ENCODE data around the gene TRAPPC5.

Gene TRAPPC5

DNA sequence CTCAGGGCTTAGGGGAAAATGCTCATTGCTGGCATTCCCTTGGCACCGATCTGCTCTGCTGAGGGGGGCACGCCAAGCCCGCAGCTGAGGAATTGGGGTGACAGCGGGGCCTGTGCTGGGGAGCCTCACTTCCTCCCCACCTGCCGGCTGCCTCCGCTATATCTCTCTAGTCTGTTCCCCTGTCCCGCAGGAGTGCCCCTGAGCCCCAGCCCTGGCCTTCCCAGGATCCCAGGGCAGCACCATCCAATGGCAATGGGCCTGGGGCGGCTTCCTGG is 34.3 kb upstream of the TRAPPC5 start:
- no peak for DNase-seq

DNA sequence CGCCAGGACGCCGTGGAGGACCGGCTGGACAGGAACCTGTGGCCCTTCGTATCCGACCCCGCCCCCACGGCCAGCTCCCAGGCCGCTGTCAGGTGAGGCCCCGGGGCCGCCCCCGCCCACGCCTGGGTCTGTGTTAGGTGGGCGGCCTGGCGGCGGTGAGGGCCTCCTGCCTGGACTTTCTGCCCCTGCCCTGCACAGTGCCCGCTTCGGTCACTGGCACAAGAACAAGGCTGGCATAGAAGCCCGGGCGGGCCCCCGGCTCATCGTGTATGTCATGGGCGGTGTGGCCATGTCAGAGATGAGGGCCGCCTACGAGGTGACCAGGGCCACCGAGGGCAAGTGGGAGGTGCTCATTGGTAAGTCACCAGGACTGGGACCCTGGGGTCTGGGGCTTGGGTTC is 33.5 kb upstream of the TRAPPC5 start:
- DNase-seq: no peak

DNA sequence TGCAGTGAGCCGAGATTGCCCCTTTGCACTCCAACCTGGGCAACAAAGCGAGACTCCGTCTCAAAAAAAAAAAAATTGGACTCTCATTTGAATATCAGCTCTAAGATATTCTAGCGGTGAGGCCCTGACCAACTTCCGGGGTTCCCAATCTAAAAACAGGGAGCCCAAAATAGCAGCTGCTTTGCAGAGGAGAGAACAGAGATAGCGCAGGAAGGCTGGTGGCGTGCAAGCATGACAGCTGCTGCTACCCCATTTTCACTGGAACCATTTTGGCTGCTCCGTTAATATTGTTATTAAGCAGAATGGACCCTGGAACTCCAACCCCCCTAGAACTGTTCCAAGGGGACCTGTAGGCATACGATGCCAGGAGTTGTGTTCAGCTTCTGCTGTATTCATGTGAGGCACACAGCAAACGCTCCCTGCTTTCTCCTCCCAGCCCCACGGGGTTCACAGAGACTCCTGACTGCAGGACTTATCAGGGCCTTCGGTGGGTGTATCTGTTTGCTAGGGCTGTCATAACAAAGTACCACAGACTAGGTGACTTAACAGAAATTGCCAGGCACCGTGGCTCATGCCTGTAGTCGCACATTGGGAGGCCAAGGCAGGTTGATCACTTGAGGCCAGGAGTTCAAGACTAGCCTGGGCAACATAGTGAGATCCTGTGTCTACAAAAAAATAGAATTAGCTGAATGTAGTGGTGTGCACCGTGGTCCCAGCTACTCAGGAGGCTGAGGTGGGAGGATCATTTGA is 32.2 kb upstream of the TRAPPC5 start:
- DNase-seq: no peak

GRCh38 chr19:7650148-7650547 is 30.5 kb upstream of the TRAPPC5 start:
- DNase-seq: no peak

- DNase-seq: peak; percentile 46
These were observed 28.5 kb upstream of the TRAPPC5 start for GRCh38 chr19:7652061-7652641.

DNA sequence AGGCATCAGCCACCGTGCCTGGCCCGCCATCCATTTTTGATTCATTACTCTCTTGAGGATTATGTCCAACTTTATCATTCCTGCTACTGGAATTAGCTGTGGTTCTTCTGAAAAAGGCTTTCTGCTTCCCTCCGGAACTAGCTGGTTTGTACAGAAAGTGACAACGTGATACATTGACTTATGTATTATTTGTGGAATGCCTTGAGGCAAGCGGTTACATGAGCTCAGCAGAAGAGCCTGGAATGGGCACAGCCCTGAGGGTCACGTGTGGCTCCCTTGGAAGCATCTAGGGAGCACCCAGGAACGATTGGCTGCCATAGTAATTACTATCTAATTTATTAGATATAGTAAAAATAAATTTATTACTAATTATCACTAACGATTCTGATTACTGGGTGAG is 26.2 kb upstream of the TRAPPC5 start:
- DNase-seq: no peak

DNA sequence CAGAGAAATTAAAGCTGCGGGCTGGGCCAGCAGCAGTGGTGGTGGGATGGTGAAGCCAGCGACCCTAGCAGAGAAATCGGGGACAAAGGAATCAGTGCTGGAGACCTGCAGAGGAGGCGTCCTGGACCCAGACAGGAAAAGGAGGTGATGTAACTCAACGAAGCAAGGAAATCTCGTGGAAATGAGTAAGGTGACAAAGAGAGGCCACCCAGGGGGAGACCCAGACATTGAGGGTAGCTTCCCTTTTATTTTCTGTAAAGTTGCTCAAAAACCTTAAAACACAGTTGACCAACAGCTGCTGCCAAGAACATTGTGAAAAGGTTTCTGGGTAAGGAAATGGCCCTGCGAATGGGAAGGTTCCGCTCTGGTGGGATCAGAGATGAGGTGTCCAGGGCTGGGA is 25.1 kb upstream of the TRAPPC5 start:
- DNase-seq: no peak

DNA sequence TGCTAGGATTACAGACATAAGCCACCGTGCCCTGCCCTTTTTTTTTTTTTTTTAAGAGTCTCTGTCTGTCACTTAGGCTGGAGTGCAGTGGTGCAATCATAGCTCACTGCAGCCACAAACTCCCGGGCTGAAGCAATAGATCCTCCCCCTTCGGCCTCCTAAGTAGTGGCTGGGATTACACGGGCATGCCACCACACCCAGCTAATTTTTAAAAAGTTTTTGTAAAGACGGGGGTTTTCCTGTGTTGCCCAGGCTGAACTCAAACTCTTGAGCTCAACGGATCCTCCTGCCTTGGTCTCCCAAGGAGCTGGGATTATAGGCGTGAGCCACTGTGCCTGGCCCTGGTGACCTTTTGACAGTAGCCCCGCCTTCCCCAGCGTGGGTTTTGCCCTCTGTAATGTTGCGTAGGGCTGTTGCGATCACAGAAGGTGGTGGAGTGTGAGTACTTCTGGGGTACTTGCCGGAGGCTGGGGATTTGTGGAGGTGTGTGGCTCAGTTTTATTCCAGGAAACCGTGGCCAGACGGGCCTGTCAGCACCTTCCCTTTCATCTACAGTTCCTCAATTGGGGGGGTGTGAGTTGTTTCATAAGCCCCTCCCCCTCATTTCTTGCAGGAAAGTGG is 23.4 kb upstream of the TRAPPC5 start:
- no peak for DNase-seq

- no peak for DNase-seq
These were observed 22.4 kb upstream of the TRAPPC5 start for GRCh38 chr19:7658219-7658686.

DNA sequence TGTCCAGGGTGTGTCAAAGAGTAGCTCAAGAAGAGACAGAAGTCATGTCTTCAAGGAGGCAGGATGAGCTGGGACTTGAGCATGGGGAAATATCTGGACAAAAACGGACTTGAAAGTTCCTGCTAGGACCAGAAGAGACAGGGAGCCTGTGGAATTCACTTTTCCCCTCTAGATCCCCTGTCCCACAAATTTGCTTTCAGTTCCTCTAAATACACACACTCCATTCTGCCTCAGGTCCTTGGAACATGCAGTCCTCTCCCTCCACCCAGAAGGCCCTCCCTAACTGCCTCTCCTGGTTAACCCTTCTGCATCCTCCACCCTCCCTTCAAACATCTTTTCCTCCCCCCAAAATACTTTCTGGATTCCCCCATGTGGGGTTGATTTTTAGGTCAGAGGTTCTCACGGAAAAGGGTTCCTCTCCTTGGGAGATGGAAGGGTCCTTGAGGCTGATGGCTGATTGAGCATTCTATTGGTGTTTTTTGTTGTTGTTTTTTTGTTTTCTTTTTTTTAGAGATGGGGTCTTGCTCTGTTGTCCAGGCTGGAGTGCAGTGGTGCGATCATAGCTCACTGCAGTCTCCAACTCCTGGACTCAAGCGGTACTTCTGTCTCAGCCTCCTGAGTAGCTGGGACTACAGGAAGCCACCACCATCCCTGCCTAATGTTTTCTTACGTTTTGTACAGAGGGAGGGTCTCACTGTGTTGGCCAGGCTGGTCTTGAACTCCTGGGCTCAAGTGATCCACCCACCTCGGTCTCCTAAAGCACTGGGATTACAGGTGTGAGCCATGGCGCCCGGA is 18.7 kb upstream of the TRAPPC5 start:
- DNase-seq: no peak

DNA sequence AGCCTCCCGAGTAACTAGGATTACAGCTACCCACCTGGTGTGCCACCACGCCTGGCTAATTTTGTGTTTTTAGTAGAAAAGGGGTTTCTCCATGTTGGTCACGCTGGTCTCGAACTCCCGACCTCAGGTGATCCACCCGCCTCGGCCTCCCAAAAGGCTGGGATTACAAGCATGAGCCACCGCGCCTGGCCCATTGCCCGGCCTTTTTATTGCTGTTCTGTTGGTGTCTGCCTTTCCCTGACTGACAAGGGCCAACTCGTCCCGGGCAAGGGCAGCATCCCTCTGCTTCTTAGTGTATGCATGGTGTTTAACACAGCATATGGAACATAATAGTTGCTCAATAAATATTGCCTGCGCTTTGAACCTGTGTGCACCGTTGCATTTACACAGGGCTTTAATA is 18.0 kb upstream of the TRAPPC5 start:
- no peak for DNase-seq

DNA sequence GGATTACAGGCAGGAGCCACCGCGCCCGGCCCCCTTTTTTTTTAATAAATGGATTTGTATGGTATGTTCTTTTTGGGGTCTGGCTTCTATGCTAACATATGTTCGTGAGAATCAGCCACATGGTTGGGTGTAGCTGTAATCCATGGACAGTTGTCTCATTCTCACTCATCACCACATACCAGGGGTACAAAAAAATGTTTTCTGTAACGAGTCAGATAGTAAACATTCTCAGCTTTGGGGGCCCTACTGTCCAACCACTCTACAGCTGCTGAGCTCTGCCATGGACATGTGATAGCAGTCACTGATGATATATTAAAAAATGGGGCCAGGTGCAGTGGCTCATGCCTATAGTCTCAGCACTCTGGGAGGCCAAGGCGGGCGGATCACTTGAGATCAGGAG is 16.9 kb upstream of the TRAPPC5 start:
- DNase-seq: no peak

DNA sequence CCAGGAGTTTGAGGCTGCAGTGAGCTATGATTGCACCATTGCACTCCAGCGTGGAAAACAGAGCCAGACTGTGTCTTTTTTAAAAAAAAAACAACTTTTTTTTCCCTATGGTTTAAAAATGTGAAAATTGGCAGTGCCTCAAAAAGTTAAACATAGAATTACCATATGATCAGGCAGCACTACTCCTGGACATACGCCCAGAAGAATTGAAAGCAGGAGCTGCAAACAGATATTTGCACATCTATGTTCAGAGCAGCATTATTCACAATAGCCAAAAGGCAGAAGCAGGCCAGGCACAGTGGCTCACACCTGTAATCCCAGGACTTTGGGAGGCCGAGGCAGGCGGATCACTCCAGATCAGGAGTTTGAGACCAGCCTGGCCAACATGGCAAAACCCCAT is 15.6 kb upstream of the TRAPPC5 start:
- DNase-seq: no peak

DNA sequence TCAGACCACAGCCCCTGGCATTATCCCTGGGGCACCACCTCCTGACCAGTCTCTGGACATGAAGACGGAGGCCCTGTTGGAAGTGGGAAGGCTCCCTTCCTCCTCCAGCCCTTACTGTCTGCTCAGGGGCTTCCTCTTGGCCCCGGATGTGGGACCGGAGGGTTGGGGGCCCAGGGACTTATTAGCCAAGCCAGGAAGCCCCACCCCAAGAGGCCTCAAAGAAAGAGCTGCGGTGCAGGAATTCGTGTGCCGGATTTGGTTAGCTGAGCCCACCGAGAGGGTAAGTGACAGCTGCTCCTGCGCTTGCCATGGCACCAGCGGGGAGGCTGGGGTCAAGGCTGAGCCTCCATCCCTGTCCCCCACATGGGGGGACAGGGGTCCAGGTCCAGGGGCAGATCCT is 11.8 kb upstream of the TRAPPC5 start, which contains the start of gene RETN:
Gene RETN, plus strand, starts transcription at position 208 of the 400 bp plus-strand sequence. CDS start 278 bp downstream, outside the sequence.
- no peak for DNase-seq

GRCh38 chr19:7669641-7670040 is 11.0 kb upstream of the TRAPPC5 start:
- no peak for DNase-seq

DNA sequence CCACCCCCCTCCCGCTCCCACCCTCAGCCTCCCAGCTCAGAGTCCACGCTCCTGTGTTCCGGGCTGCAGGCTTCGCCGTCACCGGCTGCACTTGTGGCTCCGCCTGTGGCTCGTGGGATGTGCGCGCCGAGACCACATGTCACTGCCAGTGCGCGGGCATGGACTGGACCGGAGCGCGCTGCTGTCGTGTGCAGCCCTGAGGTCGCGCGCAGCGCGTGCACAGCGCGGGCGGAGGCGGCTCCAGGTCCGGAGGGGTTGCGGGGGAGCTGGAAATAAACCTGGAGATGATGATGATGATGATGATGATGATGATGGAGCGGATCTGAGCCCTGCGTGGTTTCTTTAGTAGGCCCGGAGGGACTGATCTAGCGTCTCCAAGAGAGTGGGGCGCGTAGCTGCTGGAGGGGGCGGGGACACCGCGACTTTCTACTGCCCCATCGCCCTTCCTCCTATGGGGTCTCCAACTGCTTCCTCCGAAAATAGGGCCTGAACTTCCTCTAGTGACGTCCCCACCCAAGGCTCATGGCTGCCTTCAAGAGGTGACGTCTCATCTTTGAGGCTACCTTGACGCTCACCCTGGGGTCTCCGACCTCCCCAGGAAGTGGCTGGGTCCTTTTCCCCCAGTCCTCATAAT is 10.4 kb upstream of the TRAPPC5 start:
- DNase-seq: no peak

DNA sequence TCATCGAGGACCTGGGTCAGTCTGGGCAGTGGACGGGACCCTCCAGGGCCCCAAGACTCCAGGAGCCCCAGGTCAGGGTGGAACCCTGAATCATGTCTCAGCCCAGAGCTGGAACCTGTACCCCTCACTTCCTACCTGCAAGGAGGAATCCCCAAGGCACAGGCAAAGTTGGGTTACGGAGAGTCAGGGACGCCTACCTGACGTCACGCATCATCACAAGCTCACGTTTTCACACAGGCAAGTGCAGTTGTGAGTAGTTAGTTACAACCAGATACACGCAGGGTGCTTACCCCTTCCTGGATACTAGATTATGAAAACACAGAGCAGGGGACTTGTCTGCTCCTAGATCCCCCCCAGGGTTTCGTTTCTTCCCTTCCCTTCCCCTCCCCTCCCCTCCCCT is 9.8 kb upstream of the TRAPPC5 start:
- no peak for DNase-seq

DNA sequence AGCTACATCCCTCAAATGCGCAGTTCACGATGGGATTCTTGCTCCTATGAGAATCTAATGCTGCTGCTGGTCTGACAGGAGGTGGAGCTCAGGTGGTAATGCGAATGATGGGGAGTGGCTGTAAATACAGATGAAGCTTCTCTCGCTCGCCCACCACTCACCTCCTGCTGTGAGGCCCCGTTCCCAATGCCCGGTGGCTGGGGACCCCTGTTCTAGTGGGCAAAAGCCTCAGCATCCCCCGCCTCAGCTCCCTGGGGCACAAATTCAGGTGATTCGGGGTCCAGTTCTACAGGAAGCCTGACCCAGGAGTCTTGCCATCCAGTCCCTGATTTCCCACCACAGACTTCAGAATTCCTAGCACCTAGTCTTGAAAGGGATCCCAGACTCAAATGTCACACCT is 8.1 kb upstream of the TRAPPC5 start:
- no peak for DNase-seq

GRCh38 chr19:7674010-7675005 is 6.3 kb upstream of the TRAPPC5 start:
- peak; percentile 24 for DNase-seq

DNA sequence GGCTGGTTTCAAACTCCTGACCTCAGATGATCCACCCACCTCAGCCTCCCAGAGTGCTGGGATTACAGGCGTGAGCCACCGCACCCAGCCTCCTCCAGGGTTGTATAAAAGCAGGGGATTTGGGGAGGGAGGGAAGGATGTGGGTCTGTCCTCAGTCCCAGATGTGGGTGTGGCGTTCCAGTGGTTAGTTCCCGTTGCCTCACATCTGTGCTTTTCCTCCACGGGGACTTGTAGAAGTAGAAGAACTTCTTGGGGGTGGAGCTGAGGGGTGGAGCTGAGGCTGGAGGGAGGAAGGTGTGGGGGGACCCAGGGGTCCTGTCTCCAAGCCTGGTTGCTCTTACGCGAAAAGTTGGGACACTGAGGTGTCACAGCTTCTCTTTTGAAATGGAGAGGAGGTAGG is 4.3 kb upstream of the TRAPPC5 start:
- no peak for DNase-seq

GRCh38 chr19:7676854-7677253 is 3.8 kb upstream of the TRAPPC5 start, which contains the start of gene MCEMP1:
Gene MCEMP1, plus strand, starts transcription at chr19:7677090. Its CDS starts 31 bp downstream, at chr19:7677121.
- no peak for DNase-seq
